HUES48 (cell line): Measurements from ENCODE around the gene ERAS.
"Not testable (repeated sequence)": the region's sequence is repeated elsewhere in the genome, so short reads cannot be mapped to it uniquely, and the experiment has no call there.

ENCODE experiments used
- H3K27ac ChIP-seq: one replicate; pipeline ENCODE4 v1.7.0; 2013; ENCODE audit warnings: low read depth, low read length, inconsistent platforms
- H3K27me3 ChIP-seq: 2 replicates; pipeline ENCODE4 v1.6.1; 2013; ENCODE audit warnings: mild to moderate bottlenecking, low read length; ENCODE audit not compliant: control insufficient read depth, insufficient read depth
- H3K36me3 ChIP-seq: 2 replicates; pipeline ENCODE4 v1.6.1; 2013; ENCODE audit warnings: low read length; ENCODE audit not compliant: control insufficient read depth, insufficient read depth
- H3K4me1 ChIP-seq: 2 replicates; pipeline ENCODE4 v1.6.1; 2013; ENCODE audit warnings: mild to moderate bottlenecking, low read length; ENCODE audit not compliant: control insufficient read depth, insufficient read depth
- H3K4me3 ChIP-seq: 2 replicates; pipeline ENCODE4 v1.5.1; 2013; ENCODE audit warnings: mild to moderate bottlenecking, low read depth, low read length
- H3K9ac ChIP-seq: 2 replicates; pipeline ENCODE4 v1.6.1; 2013; ENCODE audit warnings: mild to moderate bottlenecking, low read depth, low read length, moderate library complexity
- H3K9me3 ChIP-seq: 2 replicates; pipeline ENCODE4 v1.6.1; 2013; ENCODE audit warnings: low read length; ENCODE audit not compliant: control insufficient read depth, insufficient read depth

Gene ERAS

GRCh38 chrX:48833542-48834138, 7.3 kb downstream of the ERAS start:
- Histone ChIP-seq H3K27me3 (peaks cover 78% of the 10 kb centered on the region), H3K4me1 (no peaks in the 10 kb centered on the region; the same call in 1 of the 2 replicates), H3K4me3 (no peak overlapping the region), H3K36me3 (no peaks in the 10 kb centered on the region), H3K9me3 (peaks cover 18% of the 10 kb centered on the region), H3K9ac (no peak overlapping the region), H3K27ac (no peak overlapping the region)

DNA sequence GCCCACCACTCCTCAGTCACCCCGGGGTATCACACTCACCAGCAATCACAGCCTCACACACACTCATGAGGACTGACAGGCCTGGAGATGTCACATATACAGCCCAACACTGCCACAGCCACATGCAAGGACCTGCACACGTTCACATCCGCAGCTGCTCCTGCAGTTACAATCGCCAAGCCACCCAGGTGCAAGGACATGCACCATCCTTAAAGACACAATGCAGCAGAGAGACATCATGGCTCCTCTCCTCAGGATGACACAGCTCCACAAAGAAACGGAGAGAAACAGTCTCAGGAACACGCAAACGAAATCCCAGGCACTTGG, 8.0 kb downstream of the ERAS start:
- H3K27me3 ChIP-seq, result peaks cover 72% of the 10 kb centered on the region
- H3K27ac ChIP-seq, result no peak overlapping the region
- no peak overlapping the region for H3K9ac ChIP-seq
- H3K4me1 ChIP-seq, result no peaks in the 10 kb centered on the region; the same call in 1 of the 2 replicates
- no peaks in the 10 kb centered on the region for H3K36me3 ChIP-seq
- H3K9me3 ChIP-seq, result peaks cover 18% of the 10 kb centered on the region
- peak overlapping the region; percentile 58 for H3K4me3 ChIP-seq

DNA sequence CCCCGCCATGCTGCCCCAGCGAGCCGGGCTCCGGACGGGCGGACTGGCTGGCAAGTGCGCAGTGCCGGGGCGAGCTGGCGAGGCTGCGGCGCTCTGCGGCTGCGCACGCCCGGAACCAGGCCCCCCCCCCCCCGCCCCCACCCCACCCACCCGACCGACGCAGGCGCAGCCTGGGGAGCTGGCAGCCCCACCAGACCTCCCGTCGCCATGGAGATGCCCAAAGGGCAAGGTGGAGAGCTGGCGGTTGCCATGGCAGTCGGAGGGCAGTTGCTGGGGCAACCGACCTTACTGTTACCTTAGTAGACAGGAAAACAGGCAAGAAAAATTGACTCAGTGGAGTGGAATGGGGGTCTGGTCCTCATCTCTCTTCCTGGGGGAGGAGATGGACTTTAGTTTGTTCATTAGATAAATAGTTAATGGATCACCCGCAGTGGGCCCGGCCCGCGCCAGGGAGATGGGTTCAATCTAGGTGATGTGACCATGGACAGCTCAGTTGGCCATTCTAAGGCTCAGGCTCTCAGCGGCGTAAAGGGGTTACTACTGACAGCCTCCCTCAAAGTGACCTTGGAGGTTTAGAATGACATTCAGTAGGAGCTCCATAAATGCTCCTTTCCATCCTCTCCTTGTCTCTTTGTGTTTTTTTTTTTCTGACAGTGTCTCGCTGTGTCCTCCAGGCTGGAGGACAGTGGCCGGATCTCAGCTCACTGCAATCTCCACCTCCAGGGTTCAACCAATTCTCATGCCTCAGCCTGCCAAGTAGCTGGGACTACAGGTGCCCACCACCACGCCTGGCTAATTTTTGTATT, 9.4 kb downstream of the ERAS start, which contains the start of gene PCSK1N:
PCSK1N (minus strand) TSS at position 87 of the 806 bp plus-strand sequence; CDS start at position 9, 78 bp downstream.
- Histone ChIP-seq H3K27ac (no peak within 1 kb of the TSS), H3K27me3 (peaks cover 58% of the 10 kb centered on the region)

GRCh38 chrX:48839686-48840085, 13.4 kb downstream of the ERAS start:
- Histone ChIP-seq H3K36me3 (no peaks in the 10 kb centered on the region), H3K4me3 (no peak overlapping the region)

More for the DNA sequence above, 9.4 kb downstream of the ERAS start, which contains the start of gene PCSK1N:
- no peak within 1 kb of the TSS for H3K9ac ChIP-seq
- H3K9me3 ChIP-seq, result peaks cover 12% of the 10 kb centered on the region
- H3K4me3 ChIP-seq, result peak within 1 kb of the TSS; percentile 58
- no peaks in the 10 kb centered on the region; the same call in 1 of the 2 replicates for H3K4me1 ChIP-seq
- H3K36me3 ChIP-seq, result no peaks in the 10 kb centered on the region

GRCh38 chrX:48848847-48849246, 22.5 kb downstream of the ERAS start:
- Histone ChIP-seq H3K27ac (no peak overlapping the region), H3K9ac (no peak overlapping the region), H3K27me3 (no peaks in the 10 kb centered on the region), H3K4me1 (no peaks in the 10 kb centered on the region), H3K9me3 (peaks cover 33% of the 10 kb centered on the region), H3K36me3 (no peaks in the 10 kb centered on the region), H3K4me3 (no peak overlapping the region)

More at GRCh38 chrX:48839686-48840085, 13.4 kb downstream of the ERAS start:
- H3K9ac ChIP-seq, result no peak overlapping the region
- no peak overlapping the region for H3K27ac ChIP-seq
- H3K9me3 ChIP-seq, result peaks cover 11% of the 10 kb centered on the region
- no peaks in the 10 kb centered on the region; the same call in 1 of the 2 replicates for H3K4me1 ChIP-seq
- peaks cover 18% of the 10 kb centered on the region for H3K27me3 ChIP-seq

GRCh38 chrX:48852857-48853256, 26.5 kb downstream of the ERAS start:
- Histone ChIP-seq H3K9ac (no peak overlapping the region), H3K4me1 (no peaks in the 10 kb centered on the region), H3K9me3 (peaks cover 27% of the 10 kb centered on the region), H3K27ac (no peak overlapping the region), H3K4me3 (no peak overlapping the region), H3K27me3 (no peaks in the 10 kb centered on the region), H3K36me3 (no peaks in the 10 kb centered on the region)

- H3K9me3 ChIP-seq, result peaks cover 29% of the 10 kb centered on the region
- H3K9ac ChIP-seq, H3K27me3 ChIP-seq, H3K4me3 ChIP-seq, H3K27ac ChIP-seq, H3K36me3 ChIP-seq, H3K4me1 ChIP-seq: not testable (repeated sequence)
Measured at GRCh38 chrX:48853494-48853893, 27.2 kb downstream of the ERAS start.

DNA sequence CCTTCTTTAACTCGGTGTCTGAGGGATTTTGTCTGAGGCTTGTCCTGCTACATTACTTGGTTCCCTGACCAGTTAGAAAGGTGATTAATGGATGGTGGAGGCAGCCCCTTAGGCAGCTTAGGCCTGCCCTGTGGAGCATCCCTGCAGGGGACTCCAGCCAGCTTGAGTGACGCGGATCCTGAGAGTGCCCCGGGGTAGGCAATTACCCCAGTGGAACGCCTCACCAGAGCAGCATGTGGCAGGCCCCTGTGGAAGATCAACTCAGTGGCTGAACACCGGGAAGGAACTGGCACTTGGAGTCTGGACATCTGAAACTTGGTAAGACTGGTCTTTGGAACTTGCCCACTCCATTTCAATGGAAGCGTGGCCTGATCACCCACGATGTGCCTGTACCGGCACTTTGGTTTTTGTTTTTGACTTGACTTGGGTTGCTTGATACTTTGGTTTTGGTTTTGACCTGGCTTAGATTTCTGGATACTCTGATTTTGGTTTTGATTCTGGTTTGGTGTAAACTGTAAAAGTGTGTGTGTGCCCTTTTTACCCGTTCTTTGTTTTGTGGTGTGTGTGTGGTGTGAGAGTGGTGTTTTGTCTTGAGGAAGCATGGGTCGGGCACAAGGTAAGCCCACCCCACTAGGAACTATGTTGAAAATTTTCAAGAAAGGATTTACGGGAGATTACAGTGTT, 27.9 kb downstream of the ERAS start:
- not testable (repeated sequence) for H3K36me3 ChIP-seq, H3K9ac ChIP-seq, H3K27ac ChIP-seq, H3K27me3 ChIP-seq, H3K4me1 ChIP-seq, H3K4me3 ChIP-seq
- H3K9me3 ChIP-seq, result peaks cover 24% of the 10 kb centered on the region; the same call in 1 of the 2 replicates

- H3K9ac ChIP-seq, result no peak overlapping the region
- H3K36me3 ChIP-seq, result no peaks in the 10 kb centered on the region
- H3K4me3 ChIP-seq, result no peak overlapping the region
- no peaks in the 10 kb centered on the region for H3K4me1 ChIP-seq
- peaks cover 25% of the 10 kb centered on the region for H3K9me3 ChIP-seq
- no peak overlapping the region for H3K27ac ChIP-seq
- no peaks in the 10 kb centered on the region for H3K27me3 ChIP-seq
Measured at GRCh38 chrX:48854898-48855297, 28.6 kb downstream of the ERAS start.

DNA sequence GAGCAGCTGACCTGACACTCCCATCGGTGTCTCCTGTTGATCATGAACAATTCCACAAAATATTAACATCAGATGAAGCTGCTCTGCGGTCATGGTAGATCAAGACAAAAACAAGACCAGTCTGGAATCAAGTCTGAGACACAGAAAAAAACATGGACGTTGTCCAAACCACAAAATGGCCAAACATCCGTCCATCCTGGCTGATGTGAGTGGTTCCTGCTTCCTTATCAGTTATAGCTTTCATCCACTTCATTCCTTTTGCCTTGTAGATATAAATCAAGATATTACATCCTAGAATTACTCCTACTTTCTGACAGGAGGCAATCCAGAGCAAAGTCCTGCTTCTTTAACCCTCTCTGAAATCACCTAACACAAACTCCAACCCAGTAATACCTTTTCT, 37.9 kb downstream of the ERAS start:
- Histone ChIP-seq H3K27me3 (no peaks in the 10 kb centered on the region), H3K36me3 (no peaks in the 10 kb centered on the region), H3K9me3 (peaks cover 17% of the 10 kb centered on the region), H3K4me1 (no peaks in the 10 kb centered on the region), H3K4me3 (no peak overlapping the region), H3K9ac (no peak overlapping the region), H3K27ac (no peak overlapping the region)

DNA sequence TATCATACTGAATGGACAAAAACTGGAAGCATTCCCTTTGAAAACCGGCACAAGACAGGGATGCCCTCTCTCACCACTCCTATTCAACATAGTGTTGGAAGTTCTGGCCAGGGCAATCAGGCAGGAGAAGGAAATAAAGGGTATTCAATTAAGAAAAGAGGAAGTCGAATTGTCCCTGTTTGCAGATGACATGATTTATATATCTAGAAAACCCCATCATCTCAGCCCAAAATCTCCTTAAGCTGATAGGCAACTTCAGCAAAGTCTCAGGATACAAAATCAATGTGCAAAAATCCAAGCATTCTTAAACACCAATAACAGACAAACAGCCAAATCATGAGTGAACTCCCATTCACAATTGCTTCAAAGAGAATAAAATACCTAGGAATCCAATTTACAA, 45.7 kb downstream of the ERAS start:
- not testable (repeated sequence) for H3K9ac ChIP-seq, H3K36me3 ChIP-seq, H3K27me3 ChIP-seq

More for the DNA sequence above, 45.7 kb downstream of the ERAS start:
- H3K27ac ChIP-seq, H3K4me1 ChIP-seq, H3K4me3 ChIP-seq: not testable (repeated sequence)
- peaks cover 15% of the 10 kb centered on the region; the same call in 1 of the 2 replicates for H3K9me3 ChIP-seq
